ENCODE data around the gene UCN3. TPM values are rescaled to one million over a fixed set of nuclear protein-coding genes. Genes with fewer than 3 reads are reported as not detected.

UCN3 gene
- total RNA-seq, 4 donors from 2014 or later, result 1.4 to 2.6 (median 2.0) TPM; not detected in 1

- TF ChIP-seq, protein P1, sequence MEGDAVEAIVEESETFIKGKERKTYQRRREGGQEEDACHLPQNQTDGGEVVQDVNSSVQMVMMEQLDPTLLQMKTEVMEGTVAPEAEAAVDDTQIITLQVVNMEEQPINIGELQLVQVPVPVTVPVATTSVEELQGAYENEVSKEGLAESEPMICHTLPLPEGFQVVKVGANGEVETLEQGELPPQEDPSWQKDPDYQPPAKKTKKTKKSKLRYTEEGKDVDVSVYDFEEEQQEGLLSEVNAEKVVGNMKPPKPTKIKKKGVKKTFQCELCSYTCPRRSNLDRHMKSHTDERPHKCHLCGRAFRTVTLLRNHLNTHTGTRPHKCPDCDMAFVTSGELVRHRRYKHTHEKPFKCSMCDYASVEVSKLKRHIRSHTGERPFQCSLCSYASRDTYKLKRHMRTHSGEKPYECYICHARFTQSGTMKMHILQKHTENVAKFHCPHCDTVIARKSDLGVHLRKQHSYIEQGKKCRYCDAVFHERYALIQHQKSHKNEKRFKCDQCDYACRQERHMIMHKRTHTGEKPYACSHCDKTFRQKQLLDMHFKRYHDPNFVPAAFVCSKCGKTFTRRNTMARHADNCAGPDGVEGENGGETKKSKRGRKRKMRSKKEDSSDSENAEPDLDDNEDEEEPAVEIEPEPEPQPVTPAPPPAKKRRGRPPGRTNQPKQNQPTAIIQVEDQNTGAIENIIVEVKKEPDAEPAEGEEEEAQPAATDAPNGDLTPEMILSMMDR (IDR thresholded peaks at IDR 0.05), result no peak
- TF ChIP-seq POLR2A (IDR thresholded peaks at IDR 0.05), result no peak
- H3K36me3 ChIP-seq, result peaks cover 0 to 23% (median 0%) of the 10 kb centered on the region in 3 donors
- H3K4me3 ChIP-seq, result no peak overlapping the region
- H3K4me1 ChIP-seq, result no peaks in the 10 kb centered on the region
- no peaks in the 10 kb centered on the region for H3K27me3 ChIP-seq
- H3K27ac ChIP-seq, result no peak overlapping the region
- DNase-seq, result no peak
- peaks cover 0 to 7% (median 0%) of the 10 kb centered on the region in 4 donors for H3K9me3 ChIP-seq
These were observed 27.0 kb downstream of the UCN3 start for GRCh38 chr10:5391790-5392189.

- TF ChIP-seq, protein P1 (IDR thresholded peaks at IDR 0.05), result no peak
- TF ChIP-seq POLR2A (IDR thresholded peaks at IDR 0.05), result no peak
- H3K4me1 ChIP-seq, result no peaks in the 10 kb centered on the region
- H3K9me3 ChIP-seq, result peaks cover 0 to 7% (median 0%) of the 10 kb centered on the region in 4 donors
- H3K36me3 ChIP-seq, result peaks cover 0 to 17% (median 0%) of the 10 kb centered on the region in 3 donors
- H3K4me3 ChIP-seq, result no peak overlapping the region
- no peaks in the 10 kb centered on the region for H3K27me3 ChIP-seq
- no peak overlapping the region for H3K27ac ChIP-seq
- DNase-seq, result no peak
These were observed 28.8 kb downstream of the UCN3 start for GRCh38 chr10:5393529-5393928.

GRCh38 chr10:5395168-5395567, 30.4 kb downstream of the UCN3 start:
- no peaks in the 10 kb centered on the region for H3K27me3 ChIP-seq
- TF ChIP-seq, protein P1 (IDR thresholded peaks at IDR 0.05), result no peak
- no peak for TF ChIP-seq POLR2A (IDR thresholded peaks at IDR 0.05)
- H3K36me3 ChIP-seq, result peaks cover 0 to 17% (median 0%) of the 10 kb centered on the region in 3 donors
- peaks cover 0 to 7% (median 0%) of the 10 kb centered on the region in 4 donors for H3K9me3 ChIP-seq
- H3K4me3 ChIP-seq, result no peak overlapping the region
- H3K27ac ChIP-seq, result no peak overlapping the region
- DNase-seq, result no peak
- no peaks in the 10 kb centered on the region for H3K4me1 ChIP-seq

DNA sequence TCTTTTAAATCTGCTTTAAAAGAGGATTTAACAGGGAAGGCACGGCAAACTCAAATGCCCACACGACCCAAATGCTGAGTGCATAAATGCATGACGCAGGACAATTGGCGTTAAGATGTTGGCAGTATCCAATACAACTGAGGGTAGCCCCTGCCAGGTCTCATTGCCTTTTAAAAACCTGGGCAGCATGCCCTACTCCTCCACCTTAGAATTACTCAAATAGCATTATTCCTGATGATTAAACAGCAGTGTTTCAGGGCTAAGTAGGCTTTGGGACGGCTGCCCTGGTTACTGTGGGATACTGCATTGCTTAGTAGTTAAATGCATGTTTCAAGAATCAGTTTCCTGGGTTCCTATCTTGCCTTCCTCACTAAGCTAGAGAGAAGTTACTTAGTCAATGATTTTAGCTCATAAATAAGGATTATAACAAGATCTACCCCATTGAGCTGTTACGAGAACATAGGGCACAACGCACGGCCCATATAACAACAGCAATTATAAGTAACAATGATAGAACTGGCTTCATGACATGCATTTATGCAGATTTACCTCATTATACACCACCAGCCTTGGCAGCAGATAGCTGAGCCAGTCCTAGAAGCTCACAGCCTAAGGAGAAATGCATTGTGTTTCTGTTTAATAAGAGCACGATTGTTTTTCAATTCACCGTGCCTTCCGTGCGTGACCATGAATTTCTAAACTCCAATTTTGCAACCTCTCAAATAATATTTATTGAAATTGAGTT, 32.0 kb downstream of the UCN3 start:
- H3K36me3 ChIP-seq, result peaks cover 0 to 24% (median 0%) of the 10 kb centered on the region in 3 donors
- H3K27ac ChIP-seq, result no peak overlapping the region
- H3K4me3 ChIP-seq, result no peak overlapping the region
- H3K27me3 ChIP-seq, result no peaks in the 10 kb centered on the region
- no peaks in the 10 kb centered on the region for H3K9me3 ChIP-seq
- DNase-seq, result no peak
- TF ChIP-seq, protein P1 (IDR thresholded peaks at IDR 0.05), result no peak
- TF ChIP-seq POLR2A (IDR thresholded peaks at IDR 0.05), result no peak
- no peaks in the 10 kb centered on the region for H3K4me1 ChIP-seq

DNA sequence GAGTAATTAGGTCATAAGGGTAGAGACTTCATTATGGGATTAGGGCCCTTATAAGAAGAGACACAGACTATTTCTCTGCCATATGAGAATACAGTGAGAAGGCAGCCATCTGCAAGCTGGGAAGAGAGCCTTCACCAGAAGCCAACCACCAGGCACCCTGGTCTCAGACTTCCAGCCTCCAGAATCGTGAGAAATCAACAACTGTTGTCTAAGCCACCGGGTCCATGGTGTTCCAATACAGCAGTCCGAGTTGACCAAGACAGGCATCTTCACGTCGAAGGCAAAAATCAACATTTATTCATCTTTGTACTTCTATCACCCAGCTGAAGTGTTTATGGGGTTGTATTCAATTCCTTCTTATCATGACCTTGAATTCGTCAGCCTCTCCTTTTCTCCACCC, 34.6 kb downstream of the UCN3 start:
- Histone ChIP-seq H3K9me3 (no peaks in the 10 kb centered on the region), H3K36me3 (peaks cover 0 to 12% (median 0%) of the 10 kb centered on the region in 3 donors), H3K4me1 (no peaks in the 10 kb centered on the region), H3K4me3 (no peak overlapping the region), H3K27me3 (no peaks in the 10 kb centered on the region), H3K27ac (no peak overlapping the region)
- TF ChIP-seq, protein P1 (IDR thresholded peaks at IDR 0.05), result no peak
- no peak for TF ChIP-seq POLR2A (IDR thresholded peaks at IDR 0.05)
- DNase-seq, result no peak
